Natural killer cell (primary cell): Measurements from ENCODE around the gene MCTP1. TPM values are rescaled to one million over a fixed set of nuclear protein-coding genes. Genes with fewer than 3 reads are reported as not detected.

Experiments
- ATAC-seq, 3 donors: fragments of 150-1000 bp in 2 of 3; fragments of 200-7000 bp in 1 of 3; cut with Tn5 transposase; 1 replicate in 1 of 3; 2 replicates in 2 of 3; pipeline ENCODE4 v1.10.0; 2021; ENCODE audit warnings: mild to moderate bottlenecking in 2 of 3, moderate library complexity in 2 of 3
- DNase-seq, 2 donors: peaks; one replicate each; pipeline versions ENCODE4 v3.0.0 to v3.0.0-alpha.2; 2013 to 2021; ENCODE audit warnings: mixed read lengths in 1 of 2
- H3K27ac ChIP-seq: one replicate; pipeline ENCODE4 v1.5.1; 2013; ENCODE audit warnings: mild to moderate bottlenecking, low read length
- H3K27me3 ChIP-seq: one replicate; pipeline ENCODE4 v1.6.1; 2013; ENCODE audit warnings: low read length; ENCODE audit not compliant: control insufficient read depth, insufficient read depth
- H3K36me3 ChIP-seq: one replicate; pipeline ENCODE4 v1.6.1; 2013; ENCODE audit warnings: low read length; ENCODE audit not compliant: control insufficient read depth, insufficient read depth
- H3K4me1 ChIP-seq: one replicate; pipeline ENCODE4 v1.6.1; 2013; ENCODE audit warnings: low read length; ENCODE audit not compliant: control insufficient read depth, insufficient read depth
- H3K4me3 ChIP-seq: one replicate; pipeline ENCODE4 v1.5.1; 2013; ENCODE audit warnings: low read length
- H3K9me3 ChIP-seq: one replicate; pipeline ENCODE4 v1.6.1; 2013; ENCODE audit warnings: low read length; ENCODE audit not compliant: control insufficient read depth, insufficient read depth
- H3K27ac Mint-ChIP-seq, 2 donors: one replicate each; pipeline ENCODE4 v1.8.0; 2022; ENCODE audit warnings: mild to moderate bottlenecking in 2 of 2, mixed read lengths in 2 of 2, moderate library complexity in 1 of 2
- H3K27me3 Mint-ChIP-seq, 2 donors: one replicate each; pipeline ENCODE4 v1.8.0; 2022; ENCODE audit warnings: low read depth in 2 of 2, mixed read lengths in 2 of 2
- H3K36me3 Mint-ChIP-seq: one replicate; pipeline ENCODE4 v1.8.0; 2022; ENCODE audit warnings: mixed read lengths
- H3K4me1 Mint-ChIP-seq, 2 donors: one replicate each; pipeline ENCODE4 v1.8.0; 2022; ENCODE audit warnings: mixed read lengths in 2 of 2
- H3K4me3 Mint-ChIP-seq: one replicate; pipeline ENCODE4 v1.8.0; 2022; ENCODE audit warnings: mild to moderate bottlenecking, moderate library complexity, mixed read lengths
- H3K9me3 Mint-ChIP-seq, 2 donors: one replicate each; pipeline ENCODE4 v1.8.0; 2022; ENCODE audit warnings: mixed read lengths in 2 of 2
- WGBS: methylation state at CpG from one replicate; pipeline ENCODE4 v1.1.7; 2013; ENCODE audit warnings: missing lambda C conversion rate; ENCODE audit not compliant: insufficient coverage; 5-methylcytosine and 5-hydroxymethylcytosine counted together
- intact Hi-C: fragments of 100-400 bp; cut with micrococcal nuclease; formaldehyde crosslinking; loops from one replicate; pipeline ENCODE4 v1.14.2; 2022
- total RNA-seq, 4 donors: library from RNA; stranded (reverse); fragments of 120-200 nt in 1 of 4; gene quantifications; one replicate each; pipeline versions ENCODE4 v1.2.3 to v1.2.4, GENCODE V29; 2013 to 2022
- TF ChIP-seq, protein P1 (sequence below): fragments of 200-600 bp; IDR thresholded peaks from one replicate; pipeline ENCODE4 v1.8.0; 2022; ENCODE audit warnings: antibody characterized with exemption

MCTP1 gene
- total RNA-seq, 3 donors from 2014 or later (not counting 1 experiment from before 2014, with no cell fraction given): 4.7 to 15.1 (median 9.8) TPM

DNA sequence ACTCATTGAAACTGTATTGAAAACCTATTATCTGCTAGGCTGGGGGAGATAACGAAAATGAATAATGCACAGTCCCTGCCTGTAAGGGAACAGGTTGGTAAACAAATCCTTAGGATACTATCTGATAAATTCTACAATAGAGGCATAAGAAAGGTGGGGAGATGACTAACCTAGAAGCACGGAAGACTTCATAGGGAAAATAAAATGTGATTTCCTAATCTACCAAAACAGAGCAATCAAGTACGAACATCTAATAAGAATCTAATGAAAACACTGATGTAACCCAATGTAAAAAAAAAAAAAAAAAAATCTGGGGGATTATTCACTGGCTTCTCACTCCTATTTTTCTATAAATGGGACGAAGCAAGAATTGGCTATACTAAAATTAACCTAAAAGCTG lies 542.0 kb downstream of the MCTP1 start:
- intact Hi-C loops: no loop called here
- Mint-ChIP-seq H3K27me3 (no peaks in the 10 kb centered on the region), H3K36me3 (no peaks in the 10 kb centered on the region), H3K27ac (no peak overlapping the region), H3K4me3 (no peak overlapping the region), H3K4me1 (no peaks in the 10 kb centered on the region), H3K9me3 (no peaks in the 10 kb centered on the region)
- TF ChIP-seq, protein P1, sequence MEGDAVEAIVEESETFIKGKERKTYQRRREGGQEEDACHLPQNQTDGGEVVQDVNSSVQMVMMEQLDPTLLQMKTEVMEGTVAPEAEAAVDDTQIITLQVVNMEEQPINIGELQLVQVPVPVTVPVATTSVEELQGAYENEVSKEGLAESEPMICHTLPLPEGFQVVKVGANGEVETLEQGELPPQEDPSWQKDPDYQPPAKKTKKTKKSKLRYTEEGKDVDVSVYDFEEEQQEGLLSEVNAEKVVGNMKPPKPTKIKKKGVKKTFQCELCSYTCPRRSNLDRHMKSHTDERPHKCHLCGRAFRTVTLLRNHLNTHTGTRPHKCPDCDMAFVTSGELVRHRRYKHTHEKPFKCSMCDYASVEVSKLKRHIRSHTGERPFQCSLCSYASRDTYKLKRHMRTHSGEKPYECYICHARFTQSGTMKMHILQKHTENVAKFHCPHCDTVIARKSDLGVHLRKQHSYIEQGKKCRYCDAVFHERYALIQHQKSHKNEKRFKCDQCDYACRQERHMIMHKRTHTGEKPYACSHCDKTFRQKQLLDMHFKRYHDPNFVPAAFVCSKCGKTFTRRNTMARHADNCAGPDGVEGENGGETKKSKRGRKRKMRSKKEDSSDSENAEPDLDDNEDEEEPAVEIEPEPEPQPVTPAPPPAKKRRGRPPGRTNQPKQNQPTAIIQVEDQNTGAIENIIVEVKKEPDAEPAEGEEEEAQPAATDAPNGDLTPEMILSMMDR: no peak
- no peak for ATAC-seq
- Histone ChIP-seq H3K27me3 (no peaks in the 10 kb centered on the region), H3K9me3 (no peaks in the 10 kb centered on the region), H3K36me3 (no peaks in the 10 kb centered on the region), H3K27ac (no peak overlapping the region), H3K4me3 (no peak overlapping the region), H3K4me1 (no peaks in the 10 kb centered on the region)
- WGBS: no CpG with 5 or more reads among the region's 4 CpGs
- DNase-seq: no peak

DNA sequence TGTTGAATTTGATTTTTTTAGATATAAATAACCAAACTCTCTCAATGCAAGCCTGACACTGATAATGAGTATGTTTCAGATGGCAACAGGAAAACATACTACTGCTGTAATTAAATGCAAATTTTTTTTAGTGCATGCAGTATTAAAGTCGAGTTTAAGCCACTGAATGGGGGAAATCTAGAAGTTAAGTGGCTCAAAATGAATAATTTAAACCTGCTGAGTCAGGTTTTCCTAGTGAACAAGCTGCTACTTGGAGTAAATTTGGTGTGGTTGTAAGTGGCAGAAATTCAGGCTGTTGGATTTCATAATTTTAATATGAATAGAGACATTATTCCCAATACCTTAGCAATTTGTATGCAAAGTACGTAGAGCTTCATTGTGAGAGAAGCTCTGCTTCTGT lies 544.6 kb downstream of the MCTP1 start:
- intact Hi-C loops: no loop called here
- DNase-seq (no peak), ATAC-seq (no peak)
- Histone ChIP-seq H3K9me3 (no peaks in the 10 kb centered on the region), H3K27ac (no peak overlapping the region), H3K4me3 (no peak overlapping the region), H3K36me3 (no peaks in the 10 kb centered on the region), H3K4me1 (no peaks in the 10 kb centered on the region), H3K27me3 (no peaks in the 10 kb centered on the region)
- H3K36me3 Mint-ChIP-seq: no peaks in the 10 kb centered on the region
- H3K27ac Mint-ChIP-seq: no peak overlapping the region
- no peaks in the 10 kb centered on the region for H3K27me3 Mint-ChIP-seq
- WGBS: 72% methylated on average over 2 of the region's 2 CpGs
- H3K4me3 Mint-ChIP-seq: no peak overlapping the region
- H3K4me1 Mint-ChIP-seq: no peaks in the 10 kb centered on the region
- no peaks in the 10 kb centered on the region for H3K9me3 Mint-ChIP-seq
- TF ChIP-seq, protein P1: no peak

DNA sequence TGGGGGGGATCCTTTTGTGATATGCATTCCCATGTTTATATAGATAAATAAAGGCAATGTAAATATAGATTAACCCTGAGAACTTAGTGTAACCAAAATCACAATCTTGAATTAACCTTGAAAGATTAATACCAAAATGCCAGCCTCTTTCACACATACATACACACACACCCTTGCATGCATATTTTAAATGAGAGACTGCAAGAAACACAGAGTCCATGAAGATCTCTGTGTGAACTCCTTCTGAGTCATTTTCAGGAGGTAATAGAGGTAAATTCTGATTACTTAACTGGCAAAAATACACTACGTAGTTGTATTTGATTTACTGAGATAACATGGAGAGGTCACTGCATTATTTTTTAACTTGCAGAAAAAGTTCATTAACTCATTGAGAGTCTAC lies 548.4 kb downstream of the MCTP1 start:
- no peak overlapping the region for H3K27ac ChIP-seq

DNA sequence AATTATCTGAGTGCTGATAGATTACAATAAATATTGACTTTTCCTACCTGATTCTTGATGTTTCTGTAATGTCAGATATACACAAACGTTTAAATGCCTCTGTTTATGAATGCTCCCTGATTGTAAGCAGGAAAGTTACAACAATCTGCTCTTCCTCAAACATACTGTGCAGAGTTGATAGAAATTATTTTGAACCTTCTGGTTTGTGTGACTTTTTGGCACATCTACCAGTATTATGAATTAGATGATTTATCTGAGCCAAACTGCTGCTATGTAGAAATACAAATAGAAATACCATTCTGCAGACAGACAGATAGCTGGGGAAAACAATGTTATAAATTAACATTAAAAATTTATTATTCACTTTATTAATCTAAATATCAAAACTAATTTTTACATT lies 553.4 kb downstream of the MCTP1 start:
- ATAC-seq (no peak), DNase-seq (no peak)
- WGBS: 60% methylated on average over 1 of the region's 1 CpG
- intact Hi-C loops: no loop called here
- Mint-ChIP-seq H3K4me3 (no peak overlapping the region), H3K27me3 (no peaks in the 10 kb centered on the region), H3K36me3 (no peaks in the 10 kb centered on the region), H3K9me3 (no peaks in the 10 kb centered on the region), H3K27ac (no peak overlapping the region), H3K4me1 (no peaks in the 10 kb centered on the region)
- Histone ChIP-seq H3K9me3 (no peaks in the 10 kb centered on the region), H3K27ac (no peak overlapping the region), H3K4me1 (no peaks in the 10 kb centered on the region), H3K4me3 (no peak overlapping the region), H3K27me3 (no peaks in the 10 kb centered on the region), H3K36me3 (no peaks in the 10 kb centered on the region)
- TF ChIP-seq, protein P1: no peak

More for the DNA sequence above, 548.4 kb downstream of the MCTP1 start:
- DNase-seq (no peak), ATAC-seq (no peak)
- no peaks in the 10 kb centered on the region for H3K27me3 ChIP-seq
- H3K9me3 ChIP-seq: no peaks in the 10 kb centered on the region
- no peak overlapping the region for H3K4me3 ChIP-seq
- WGBS: 88% methylated on average over 1 of the region's 1 CpG
- H3K27ac Mint-ChIP-seq: no peak overlapping the region
- no peaks in the 10 kb centered on the region for H3K36me3 Mint-ChIP-seq
- H3K9me3 Mint-ChIP-seq: no peaks in the 10 kb centered on the region
- H3K4me3 Mint-ChIP-seq: no peak overlapping the region
- TF ChIP-seq, protein P1: no peak
- no peaks in the 10 kb centered on the region for H3K4me1 ChIP-seq
- no peaks in the 10 kb centered on the region for H3K4me1 Mint-ChIP-seq
- H3K36me3 ChIP-seq: no peaks in the 10 kb centered on the region
- no peaks in the 10 kb centered on the region for H3K27me3 Mint-ChIP-seq
- intact Hi-C loops: no loop called here
